HG02981 (cell line): ENCODE measurements around the gene GJC2.
"Not testable (repeated sequence)": the region's sequence is repeated elsewhere in the genome, so short reads cannot be mapped to it uniquely, and the experiment has no call there.

ENCODE experiments used
- ATAC-seq: cut with Tn5 transposase; IDR thresholded peaks from one replicate; pipeline ENCODE4 v1.9.1; 2021; ENCODE audit warnings: mild to moderate bottlenecking, moderate library complexity; ENCODE audit not compliant: unreplicated experiment

Gene GJC2

DNA sequence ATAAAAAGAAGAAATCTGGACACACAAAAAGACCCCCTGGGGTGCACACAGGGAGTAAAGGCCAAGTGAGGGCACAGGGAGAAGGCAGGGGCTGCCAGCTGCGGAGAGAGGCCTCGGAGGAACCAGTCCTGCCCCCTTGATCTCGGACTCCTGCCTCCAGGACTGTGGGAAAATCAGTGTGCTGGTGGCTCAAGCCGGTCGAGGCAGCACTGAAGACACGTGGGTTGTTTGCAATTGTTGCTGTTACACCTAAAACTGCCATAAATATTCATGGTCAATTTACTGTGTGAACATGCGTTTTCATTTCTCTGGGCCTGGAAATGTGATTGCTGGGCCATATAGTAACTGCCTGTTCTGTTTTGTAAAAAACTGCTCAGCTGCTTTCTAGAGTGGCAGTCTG is 34.4 kb downstream of the GJC2 start:
- no peak for ATAC-seq

DNA sequence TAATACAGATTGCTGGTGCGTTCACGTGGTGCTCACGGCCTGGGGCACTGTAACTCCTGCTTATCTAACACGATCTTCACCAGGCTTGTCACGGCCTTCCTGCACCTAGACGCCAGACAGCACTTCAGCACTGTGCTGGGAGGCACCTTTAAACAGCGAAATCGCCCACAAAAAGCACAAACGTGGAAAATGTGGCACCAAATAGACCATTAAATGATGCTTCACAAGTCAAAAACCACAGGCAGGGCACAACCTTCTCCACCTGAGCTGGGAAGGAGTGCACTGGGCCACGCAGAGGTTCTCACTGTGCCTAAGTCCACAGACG is 35.9 kb downstream of the GJC2 start:
- no peak for ATAC-seq

DNA sequence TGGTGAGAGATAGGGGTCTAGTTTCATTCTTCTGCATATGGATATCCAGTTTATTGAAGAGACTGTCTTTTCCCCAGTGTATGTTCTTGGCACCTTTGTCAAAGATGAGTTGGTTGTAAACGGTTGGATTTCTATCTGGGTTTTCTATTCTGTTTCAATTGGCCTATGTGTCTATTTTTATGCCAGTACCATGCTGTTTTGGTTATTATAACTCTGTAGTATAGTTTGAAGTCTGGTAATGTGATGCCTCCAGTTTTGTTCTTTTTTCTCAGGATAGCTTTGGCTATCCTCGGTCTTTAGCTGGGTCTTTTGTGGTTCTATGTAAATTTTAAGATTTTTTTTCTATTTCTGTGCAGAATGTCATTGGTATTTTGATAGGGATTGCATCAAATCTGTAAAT is 38.5 kb downstream of the GJC2 start:
- not testable (repeated sequence) for ATAC-seq

DNA sequence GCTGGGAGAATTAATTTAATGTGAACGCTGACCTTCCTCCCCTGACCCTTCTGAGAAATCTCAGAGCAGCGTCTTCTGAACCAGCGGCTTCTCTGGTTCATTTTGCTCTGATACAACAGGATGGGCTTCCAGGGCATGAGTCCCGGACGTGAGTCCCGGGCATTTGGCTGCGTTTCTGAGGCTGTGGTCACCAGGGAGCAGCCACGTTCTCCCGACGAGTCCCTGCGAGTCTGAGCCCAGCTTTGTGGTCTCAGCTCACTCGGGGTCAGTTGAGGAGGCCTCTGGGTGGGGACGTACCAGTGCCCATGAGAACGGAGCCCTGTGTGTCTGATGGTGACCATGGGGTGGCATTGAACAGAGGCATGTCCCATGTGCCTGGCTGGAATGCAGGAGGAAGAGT is 40.5 kb downstream of the GJC2 start:
- no peak for ATAC-seq

DNA sequence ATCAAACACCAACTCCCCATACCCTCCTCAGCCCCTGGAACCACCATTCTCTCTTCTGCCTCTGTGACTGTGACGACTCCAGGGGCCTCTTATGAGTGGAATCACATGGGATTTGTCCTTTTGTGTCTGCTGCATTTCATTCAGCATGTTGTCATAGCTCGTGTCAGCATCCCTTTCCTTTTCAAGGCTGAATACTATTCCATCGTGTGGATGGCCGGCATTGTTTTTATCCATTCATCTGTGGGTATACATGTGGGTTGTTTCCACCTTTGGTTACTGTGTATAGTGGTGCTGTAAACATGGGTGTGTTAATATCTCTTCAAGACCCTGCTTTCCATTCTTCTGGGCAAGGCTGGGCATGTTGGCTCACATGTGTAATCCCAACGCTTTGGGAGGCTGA is 41.0 kb downstream of the GJC2 start:
- ATAC-seq: no peak

DNA sequence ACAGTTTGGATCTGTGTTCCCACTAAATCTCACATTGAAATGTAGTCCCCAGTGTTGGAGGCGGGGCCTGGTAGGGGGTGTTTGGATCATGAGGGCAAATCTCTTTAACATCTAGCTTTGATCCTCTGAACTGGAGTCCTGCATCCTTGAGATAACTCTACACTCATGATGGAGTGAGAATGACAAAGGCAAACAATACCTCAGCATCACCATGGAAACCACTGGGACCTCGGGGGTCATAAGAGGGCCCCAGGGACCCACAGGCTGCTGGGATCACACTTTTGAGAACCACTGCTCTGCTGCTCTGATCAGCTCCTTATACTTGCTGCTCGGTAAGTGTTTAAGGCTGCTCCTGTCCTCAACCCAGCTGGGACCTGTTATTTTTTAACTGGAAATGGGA is 44.7 kb downstream of the GJC2 start:
- ATAC-seq: no peak

DNA sequence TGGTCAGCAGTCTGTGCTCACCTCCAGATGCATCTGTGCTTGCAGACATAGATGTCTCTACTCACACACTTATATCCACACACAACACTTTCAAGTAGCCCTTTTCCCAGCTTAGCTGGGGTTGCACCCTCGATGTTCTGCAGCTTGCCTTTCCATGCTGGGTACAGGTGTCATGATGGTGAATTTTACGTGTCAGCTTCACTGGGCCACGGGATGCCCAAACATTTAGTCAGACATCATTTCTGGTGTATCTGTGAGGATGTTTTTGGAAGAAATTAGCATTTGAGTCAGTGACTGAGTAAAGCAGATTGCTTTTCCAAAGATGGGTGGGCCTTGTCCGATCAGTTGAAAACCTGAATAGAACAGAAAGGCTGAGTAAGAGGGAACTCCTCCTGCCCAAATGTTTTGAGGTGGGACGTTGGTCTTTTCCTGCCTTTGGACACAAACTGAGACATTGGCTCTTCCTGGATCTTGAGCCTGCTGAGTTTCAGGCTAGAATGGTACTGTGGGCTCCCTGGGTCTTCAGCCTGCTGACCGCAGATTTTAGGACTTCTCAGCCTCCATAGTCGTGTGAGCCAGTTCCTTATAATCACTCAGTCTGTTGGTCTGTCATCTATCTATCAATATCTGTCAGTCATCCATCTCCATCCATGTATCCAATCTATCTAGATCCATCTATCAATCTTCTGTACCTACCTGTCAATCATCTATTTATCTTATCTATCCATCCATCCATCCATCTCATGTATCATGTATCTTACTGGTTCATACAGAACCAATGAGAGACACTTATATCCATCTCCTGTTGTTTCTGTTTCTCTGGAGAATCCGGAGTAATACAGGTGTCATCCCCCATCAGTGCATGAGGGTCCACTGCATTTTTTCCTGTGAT is 45.4 kb downstream of the GJC2 start:
- ATAC-seq: no peak

DNA sequence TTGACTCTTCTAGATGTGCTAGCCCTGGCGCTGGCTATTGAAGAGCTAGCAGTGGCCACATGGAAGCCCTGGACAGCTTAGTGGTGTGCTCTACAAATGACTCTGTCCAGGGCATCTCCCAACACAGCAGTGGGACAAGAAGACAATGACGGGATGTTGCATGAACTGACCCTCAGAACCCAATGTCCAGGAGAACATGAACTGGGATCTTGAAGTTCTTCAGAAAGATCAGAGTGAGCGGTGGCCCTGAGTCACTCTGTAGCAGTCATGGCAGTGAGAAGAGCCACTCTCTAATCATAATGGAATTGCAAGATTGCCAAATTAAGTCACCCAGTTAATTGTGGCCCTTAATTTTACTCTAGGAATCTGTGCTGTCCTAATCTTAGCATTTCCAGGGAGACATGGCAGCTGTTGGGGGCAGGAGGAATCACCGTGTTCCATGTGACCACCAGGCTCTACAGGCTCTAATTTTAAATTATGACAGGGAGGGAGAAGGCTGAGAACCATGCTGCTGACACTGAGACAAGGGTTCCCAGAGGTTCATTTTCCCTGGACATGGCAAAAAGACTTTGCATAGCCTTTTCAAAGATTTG is 47.9 kb downstream of the GJC2 start:
- no peak for ATAC-seq

DNA sequence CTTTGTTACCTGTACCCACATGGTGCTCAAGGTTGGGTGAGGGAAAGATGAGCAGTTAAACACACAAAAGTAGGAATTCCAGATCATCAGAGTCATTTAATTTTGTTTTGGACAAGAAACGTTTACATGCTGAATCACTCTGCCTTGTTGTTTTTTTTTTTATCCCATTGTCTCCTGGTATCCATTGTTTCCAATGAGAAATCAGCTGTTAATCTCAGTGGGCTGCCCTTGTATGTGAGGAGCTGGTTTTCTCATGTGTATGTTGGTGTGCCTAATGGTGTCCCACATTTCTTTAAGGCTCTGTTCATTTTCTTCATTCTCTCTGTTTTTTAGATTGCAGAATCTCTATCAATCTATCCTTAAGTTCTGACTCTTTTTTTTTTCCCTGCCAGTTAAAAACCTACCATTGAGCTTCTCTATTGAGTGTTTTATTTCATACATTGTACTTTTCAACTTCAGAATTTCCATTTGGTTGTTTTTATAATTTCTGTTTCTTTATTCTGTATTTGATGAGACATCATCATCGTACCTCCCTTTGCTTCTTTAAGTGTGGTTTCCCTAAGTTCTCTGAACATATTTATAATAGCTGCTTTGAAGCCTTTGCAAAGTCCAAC is 49.4 kb downstream of the GJC2 start:
- ATAC-seq: no peak

DNA sequence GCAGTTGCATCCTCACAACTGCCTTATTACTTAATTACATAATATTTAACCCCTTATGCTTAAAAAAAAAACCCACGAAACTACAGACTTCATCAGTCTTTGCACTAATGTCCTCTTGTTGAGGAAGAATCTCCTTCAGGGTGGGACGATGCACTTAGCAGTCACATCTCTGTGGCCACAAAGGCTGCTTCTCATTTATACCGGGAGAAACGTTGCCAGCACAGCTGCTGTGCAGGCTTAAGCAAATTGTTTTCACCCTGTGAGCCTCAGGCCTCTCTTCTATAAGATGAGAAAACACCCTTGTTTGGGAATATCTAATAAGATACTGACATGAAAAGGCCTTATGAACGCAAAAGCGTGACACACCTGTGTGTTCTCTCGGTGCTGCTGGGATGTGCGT is 55.2 kb downstream of the GJC2 start:
- no peak for ATAC-seq

DNA sequence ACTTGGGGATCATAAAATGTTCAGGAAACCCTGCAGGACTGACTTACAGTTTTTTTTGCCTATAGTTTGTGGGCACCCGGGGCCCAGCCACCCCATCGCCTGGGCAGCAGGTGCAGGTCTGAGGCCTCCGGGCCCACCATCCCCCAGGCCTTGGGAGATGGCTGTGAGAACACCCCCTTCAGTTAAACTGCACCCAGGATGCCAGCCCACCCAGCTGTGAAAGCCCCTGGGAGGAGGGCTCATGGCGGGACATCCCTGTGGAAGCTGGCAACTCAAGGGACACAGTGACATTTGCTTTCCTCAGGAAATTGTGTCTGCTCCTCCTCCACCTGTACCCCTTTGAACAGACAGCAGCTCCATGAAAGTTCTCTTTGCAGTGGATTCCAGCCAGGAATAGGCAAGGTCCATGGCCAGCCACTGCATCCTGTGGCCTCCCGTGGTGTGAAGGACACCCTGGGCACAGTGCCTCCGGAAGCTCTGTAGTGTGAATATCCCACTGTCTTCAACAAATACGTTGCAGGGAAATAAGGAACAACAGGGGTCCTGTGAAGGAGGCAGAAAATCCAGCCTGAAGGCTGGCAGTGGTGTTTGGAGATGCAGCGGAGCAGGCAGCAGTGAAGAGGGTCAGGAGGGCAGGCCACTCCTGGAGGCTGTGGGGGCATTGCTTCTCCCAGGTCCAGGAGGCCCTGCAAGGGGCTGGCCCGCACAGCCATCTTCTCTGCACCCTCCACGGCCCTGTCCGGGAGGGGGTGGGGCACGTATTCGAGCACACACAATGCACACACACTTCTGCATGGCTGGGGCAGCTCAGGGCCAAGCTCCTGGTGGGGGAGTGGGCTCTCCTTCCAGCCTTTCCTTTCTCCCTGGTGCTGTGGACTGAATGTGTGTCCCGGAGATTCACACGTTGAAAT is 56.1 kb downstream of the GJC2 start:
- ATAC-seq: no peak

DNA sequence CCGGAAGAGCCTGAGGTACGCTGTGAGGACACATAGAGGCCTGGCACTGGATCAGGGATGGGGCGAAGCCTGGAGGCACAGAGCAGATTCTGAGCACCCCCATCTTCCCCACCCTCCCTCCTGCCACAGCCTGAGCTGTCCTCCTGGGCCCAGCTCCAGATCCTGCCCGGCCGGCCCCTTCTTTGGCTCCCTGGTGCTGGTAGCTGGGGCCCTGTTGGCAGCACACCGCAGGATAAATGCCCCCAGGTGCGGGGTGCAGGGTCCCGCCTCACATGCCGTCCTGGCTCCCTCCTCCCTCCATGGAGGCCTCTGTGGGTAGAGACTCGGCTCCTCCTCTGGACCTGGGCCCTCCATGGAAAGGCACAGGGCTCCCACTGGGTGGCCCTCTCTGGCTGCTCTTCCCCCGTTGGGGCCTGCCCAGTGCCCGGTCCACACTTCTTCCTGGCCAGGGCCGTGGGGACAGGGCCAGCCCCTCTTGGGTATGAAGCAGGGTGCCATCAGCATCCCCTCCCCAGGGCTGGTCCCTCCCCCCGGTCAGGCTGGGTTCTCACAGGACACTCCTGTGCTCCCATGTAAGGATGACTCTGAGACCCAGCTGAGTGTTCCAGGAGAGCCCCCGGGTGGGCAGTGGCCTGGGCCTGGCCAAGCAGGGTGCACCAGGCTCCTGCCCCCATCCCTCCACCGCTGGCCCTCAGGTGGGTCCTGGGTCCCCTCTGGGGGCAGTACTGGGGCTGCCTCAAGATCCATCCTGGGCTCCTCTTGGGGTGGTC is 57.0 kb downstream of the GJC2 start:
- no peak for ATAC-seq

DNA sequence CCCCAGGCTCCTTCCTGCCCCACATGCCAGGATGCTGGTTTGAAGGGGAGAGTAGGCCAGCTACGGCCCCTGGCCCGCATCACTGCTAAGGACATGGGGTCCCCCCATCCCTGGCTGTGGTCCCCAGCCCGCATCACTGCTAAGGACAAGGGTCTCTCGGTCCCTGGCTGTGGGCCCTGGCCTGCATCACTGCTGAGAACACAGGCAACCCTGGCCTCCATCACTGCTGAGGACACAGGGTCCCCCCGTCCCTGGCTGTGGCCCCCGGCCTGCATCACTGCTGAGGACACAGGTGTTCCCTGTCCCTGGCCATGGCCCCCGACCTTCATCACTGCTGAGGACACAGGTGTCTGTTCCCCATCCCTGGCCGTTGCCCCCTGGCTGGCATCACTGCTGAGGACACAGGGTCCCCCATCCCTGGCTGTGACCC is 57.7 kb downstream of the GJC2 start:
- no peak for ATAC-seq

DNA sequence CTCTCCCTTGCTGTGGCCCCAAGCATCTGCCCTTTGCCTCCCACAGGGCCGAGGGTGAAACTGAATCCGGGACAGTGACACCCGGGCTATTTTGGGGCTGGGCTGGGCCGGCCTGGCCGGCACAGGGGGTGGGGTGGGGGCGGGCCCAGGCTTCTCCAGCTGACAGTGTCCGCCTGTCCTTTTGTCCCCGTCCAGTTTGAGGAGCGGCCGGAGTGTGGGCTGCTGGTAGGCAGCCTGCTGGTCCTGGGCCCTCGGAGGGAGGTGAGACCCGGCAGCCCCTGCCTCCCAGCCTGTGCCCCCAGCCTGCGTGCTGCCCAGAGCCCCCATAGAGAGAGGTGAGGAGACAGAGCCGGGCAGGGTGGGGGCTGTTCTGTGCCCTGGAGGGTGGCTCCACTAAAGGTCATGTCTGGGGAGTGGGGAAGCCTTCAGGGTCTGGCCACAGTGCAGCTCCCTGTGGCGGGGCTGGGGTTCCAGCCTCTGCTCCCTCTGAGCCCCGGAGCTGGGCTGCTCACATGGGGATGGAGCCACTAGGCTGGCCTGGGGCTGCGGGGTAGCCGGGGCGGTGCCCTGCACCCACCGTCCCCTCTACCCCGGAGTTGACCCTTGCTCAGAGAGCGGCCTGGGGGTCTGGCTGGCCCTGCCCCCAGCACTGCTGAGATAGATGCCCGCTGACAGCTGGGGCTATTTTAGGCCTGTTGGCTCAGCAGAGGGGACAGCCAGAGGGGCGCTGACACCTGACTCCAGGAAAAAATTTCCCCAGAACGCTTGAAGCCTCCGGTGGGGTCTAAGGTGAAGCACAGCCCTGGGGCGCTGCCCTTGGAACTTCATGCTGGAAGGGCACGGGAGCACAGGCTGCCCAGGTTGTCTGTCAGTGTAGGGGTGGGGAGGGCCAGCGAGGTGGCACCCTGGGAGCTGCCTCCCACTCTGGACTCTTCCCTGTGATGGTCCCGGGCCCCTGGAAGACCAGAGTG is 58.4 kb downstream of the GJC2 start, which contains the start of gene OBSCN:
OBSCN (plus strand) TSS at position 194 of the 971 bp plus-strand sequence. CDS start 3,740 bp downstream, outside the sequence.
- ATAC-seq: no peak

DNA sequence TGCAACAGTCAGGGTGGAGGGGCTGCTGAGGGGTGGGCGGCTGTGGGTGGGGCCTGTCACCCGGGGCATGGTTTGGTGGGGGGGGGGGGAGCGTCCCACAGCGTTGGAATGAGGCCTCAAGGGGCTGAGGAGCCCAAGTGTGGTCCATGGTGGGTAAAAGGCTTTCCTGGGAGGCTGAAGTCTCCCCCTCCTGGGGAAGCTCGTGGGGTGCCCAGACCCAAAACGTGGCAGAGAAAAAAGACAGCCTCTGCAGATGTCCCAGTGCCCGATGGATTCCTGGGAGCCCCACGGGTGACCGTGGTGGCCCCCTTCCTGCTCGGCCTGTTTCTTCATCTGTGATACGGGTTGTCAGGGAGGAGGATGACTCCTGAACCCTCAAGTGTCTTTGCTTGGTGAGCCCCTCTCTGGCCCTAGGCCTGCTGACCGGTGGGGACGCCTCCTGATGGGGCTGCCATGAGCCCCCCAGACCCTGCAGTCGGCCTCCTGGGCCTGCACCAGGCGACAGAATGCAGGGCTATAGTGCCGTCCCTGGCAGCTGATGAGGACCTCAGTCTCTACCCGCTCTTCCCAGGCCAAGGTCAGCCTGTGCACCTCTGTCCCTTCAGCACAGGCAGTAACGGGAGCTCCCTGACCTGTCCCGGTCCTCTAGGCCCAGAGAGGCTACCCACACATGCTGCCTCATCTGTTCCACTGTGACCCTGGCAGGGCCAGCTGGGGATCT is 59.3 kb downstream of the GJC2 start:
- ATAC-seq: no peak
